HEK293T (cell line): ENCODE results near the gene CDK14.

ENCODE experiments used
- ARNT ChIP-seq: fragments of 450-650 bp; IDR thresholded peaks from 2 replicates; pipeline ENCODE4 v1.6.1; 2017; ENCODE audit warnings: mild to moderate bottlenecking
- ELF4 ChIP-seq: fragments of 450-650 bp; IDR thresholded peaks from 2 replicates; pipeline ENCODE4 v1.6.1; 2017; ENCODE audit warnings: antibody characterized with exemption
- FOXA1 ChIP-seq: fragments of 450-650 bp; IDR thresholded peaks from 2 replicates; pipeline ENCODE4 v1.6.1; 2016; ENCODE audit warnings: mild to moderate bottlenecking
- FOXK2 ChIP-seq: fragments of 450-650 bp; IDR thresholded peaks from 2 replicates; pipeline ENCODE4 v1.6.1; 2016; ENCODE audit warnings: mild to moderate bottlenecking
- FOXM1 ChIP-seq: fragments of 450-650 bp; IDR thresholded peaks from 2 replicates; pipeline ENCODE4 v1.6.1; 2017; ENCODE audit warnings: mild to moderate bottlenecking, borderline replicate concordance
- L3MBTL2 ChIP-seq: fragments of 450-650 bp; conservative IDR thresholded peaks from 2 replicates; pipeline ENCODE4 v1.6.1; 2016; ENCODE audit warnings: mild to moderate bottlenecking
- LEF1 ChIP-seq: fragments of 450-650 bp; IDR thresholded peaks from 2 replicates; pipeline ENCODE4 v1.6.1; 2017; ENCODE audit warnings: mild to moderate bottlenecking, borderline replicate concordance
- SP1 ChIP-seq: fragments of 450-650 bp; IDR thresholded peaks from 2 replicates; pipeline ENCODE4 v1.6.1; 2017
- SUZ12 ChIP-seq: fragments of 450-650 bp; IDR thresholded peaks from 2 replicates; pipeline ENCODE4 v1.6.1; 2016; ENCODE audit warnings: mild to moderate bottlenecking

- no peak for TF ChIP-seq ARNT
- TF ChIP-seq L3MBTL2, result no peak
- TF ChIP-seq FOXA1, result no peak
- TF ChIP-seq ELF4, result no peak
- no peak for TF ChIP-seq LEF1
- TF ChIP-seq SUZ12, result no peak
- TF ChIP-seq FOXM1, result no peak
- no peak for TF ChIP-seq FOXK2
- TF ChIP-seq SP1, result no peak
These were observed 32.8 kb upstream of the CDK14 start for GRCh38 chr7:90563286-90563685.
